OCI-LY1 (cell line): ENCODE data around the gene TNNT1.

Source experiments
- CTCF ChIP-seq: fragments of 200-600 bp; sonication (generic), shearing (Covaris generic); IDR thresholded peaks from 2 replicates; pipeline ENCODE4 v1.5.1; 2017; ENCODE audit warnings: mild to moderate bottlenecking, antibody characterized with exemption, low read length, moderate library complexity, mixed read lengths
- EZH2 ChIP-seq: fragments of 200-600 bp; sonication (generic), shearing (Covaris generic); IDR thresholded peaks from 2 replicates; pipeline ENCODE4 v1.8.0; 2017; ENCODE audit warnings: borderline replicate concordance, mixed run types, mild to moderate bottlenecking, antibody characterized with exemption, low read length, moderate library complexity, mixed read lengths

GRCh38 chr19:55169136-55169535, 20.1 kb upstream of the TNNT1 start:
- TF ChIP-seq CTCF (no peak), EZH2 (no peak)
